Heart left ventricle (tissue), 13 donors: ENCODE measurements around the gene SPOCK1.

Experiments used
- CTCF ChIP-seq, 12 donors: fragments of 200-600 bp; sonication (generic) in 4 of 12; IDR thresholded peaks; one replicate each; pipeline versions ENCODE4 v1.5.0 to v1.8.0; 2018 to 2022; ENCODE audit warnings: antibody characterized with exemption in 12 of 12, mild to moderate bottlenecking in 5 of 12
- POLR2A ChIP-seq, 2 donors: fragments of 450-650 bp; IDR thresholded peaks; one replicate each; pipeline ENCODE4 v1.6.1; 2017; ENCODE audit warnings: antibody characterized with exemption in 2 of 2, mild to moderate bottlenecking in 2 of 2, moderate library complexity in 2 of 2
- donor health status: ischemic (EF 13 %, LVEDD 7.1; RV severe dilation, severe dysfunction).
- donor health status: DM: no; HTN: yes; CAD: no.
- donor health status: DM: no; HTN: no; CAD: no.
- donor health status: ischemic (EF 25% LVEDD 6.9; RV normal size, moderate dysfunction).
- donor health status: ischemic (EF 25% LVEDD 5.7; RV mildly dilated, moderate dysfunction).
- donor health status: ischemic (EF 35%, LVEDD 5.7; RV mildly dilated, moderate dysfunction).
- donor health status: nonischemic (EF 11% LVEDD 7.7; RV severe dilation, severe dysfunction).
- donor health status: DM: yes; HTN: yes; CAD: no.
- donor health status: PGD.
- donor health status: ischemic (EF 29% LVEDD 5.4; RV normal size, mild dysfunction).
- donor health status: nonischemic (EF 23%, LVEDD 6.1; RV moderate dilation, normal function).

GRCh38 chr5:137360607-137361006 is 138.5 kb downstream of the SPOCK1 start:
- TF ChIP-seq CTCF (IDR thresholded peaks at IDR 0.05) (no peak), POLR2A (IDR thresholded peaks at IDR 0.05) (no peak)
